H1 (cell line): Measurements from ENCODE around the gene PRODH2. TPM values are rescaled to one million over a fixed set of nuclear protein-coding genes. Genes with fewer than 3 reads are reported as not detected.

Source experiments
- CTCF ChIA-PET: fragments of 300-600 bp; sonication (Branson Sonifier 250); formaldehyde crosslinking; loops from one replicate; lab custom pipeline; 2021; ENCODE audit not compliant: partially characterized antibody; lab: Charles Lee
- POLR2A ChIA-PET: fragments of 300-600 bp; sonication (Branson Sonifier 250); formaldehyde crosslinking; loops from one replicate; lab custom pipeline; 2021; ENCODE audit warnings: inconsistent platforms; ENCODE audit not compliant: partially characterized antibody; lab: Charles Lee
- DNase-seq, 2 experiments: peaks; one replicate each; pipeline versions ENCODE4 v3.0.0 to v3.0.0-alpha.2; 2010 to 2022; ENCODE audit warnings: low spot score in 2 of 2, low read depth in 1 of 2, mixed read lengths in 1 of 2
- FAIRE-seq: peaks from 2 replicates; lab custom pipeline; 2011; peaks lifted over from hg19 to GRCh38; lab: Jason Lieb, UNC
- H2AFZ ChIP-seq: 2 replicates; pipeline ENCODE4 v1.8.1; 2012; ENCODE audit warnings: low read length, inconsistent platforms
- H2AK5ac ChIP-seq: 2 replicates; pipeline ENCODE4 v1.6.1; 2013; ENCODE audit warnings: low read depth, low read length
- H2BK120ac ChIP-seq: replicated peaks from 2 replicates; pipeline ENCODE3; 2013; ENCODE audit warnings: low read depth, low read length, inconsistent platforms
- H2BK12ac ChIP-seq: 2 replicates; pipeline ENCODE4 v1.6.1; 2013; ENCODE audit warnings: low read depth, low read length
- H2BK15ac ChIP-seq: 2 replicates; pipeline ENCODE4 v1.6.1; 2013; ENCODE audit warnings: low read length
- H2BK20ac ChIP-seq: 2 replicates; pipeline ENCODE4 v1.6.1; 2013; ENCODE audit warnings: low read length
- H2BK5ac ChIP-seq: 2 replicates; pipeline ENCODE4 v1.6.1; 2013; ENCODE audit warnings: low read depth, low read length
- H3K14ac ChIP-seq: 2 replicates; pipeline ENCODE4 v1.6.1; 2013; ENCODE audit warnings: inconsistent platforms; ENCODE audit not compliant: insufficient read length
- H3K18ac ChIP-seq: 2 replicates; pipeline ENCODE4 v1.6.1; 2013; ENCODE audit warnings: low read length; ENCODE audit errors: extremely low read depth
- H3K23ac ChIP-seq: 2 replicates; pipeline ENCODE4 v1.6.1; 2013; ENCODE audit warnings: inconsistent platforms; ENCODE audit not compliant: insufficient read length
- H3K23me2 ChIP-seq: 2 replicates; pipeline ENCODE4 v1.6.1; 2013; ENCODE audit warnings: low read depth, low read length
- H3K27ac ChIP-seq: 2 replicates; pipeline ENCODE4 v1.6.1; 2011; ENCODE audit warnings: low read depth, low read length, inconsistent platforms
- H3K27me3 ChIP-seq, 4 experiments: replicated peaks in 1 of 4; 1 replicate in 1 of 4; 2 replicates in 3 of 4; pipeline versions ENCODE4 v1.6.1 to v1.8.1; 2011 to 2013; ENCODE audit warnings: low read length in 3 of 4, mild to moderate bottlenecking in 3 of 4, inconsistent platforms in 2 of 4, mixed read lengths in 2 of 4, moderate library complexity in 1 of 4; ENCODE audit not compliant: control insufficient read depth in 3 of 4, insufficient read depth in 3 of 4; ENCODE audit errors: extremely low read depth in 1 of 4
- H3K36me3 ChIP-seq, 4 experiments: 2 replicates each; pipeline versions ENCODE4 v1.6.1 to v1.8.1; 2011 to 2013; ENCODE audit warnings: mild to moderate bottlenecking in 4 of 4, low read length in 3 of 4, moderate library complexity in 2 of 4, control low read depth in 1 of 4, inconsistent platforms in 1 of 4; ENCODE audit not compliant: insufficient read depth in 4 of 4, control insufficient read depth in 2 of 4
- H3K4ac ChIP-seq: replicated peaks from 2 replicates; pipeline ENCODE3; 2013; ENCODE audit warnings: low read length, low read depth, mixed read lengths, inconsistent platforms; ENCODE audit not compliant: insufficient read length
- H3K4me1 ChIP-seq, 4 experiments: replicated peaks in 1 of 4; 1 replicate in 1 of 4; 2 replicates in 3 of 4; pipeline versions ENCODE4 v1.6.1 to v1.8.1; 2011 to 2013; ENCODE audit warnings: low read length in 3 of 4, inconsistent platforms in 2 of 4, mixed read lengths in 1 of 4; ENCODE audit not compliant: insufficient read depth in 4 of 4, control insufficient read depth in 3 of 4
- H3K4me2 ChIP-seq, 2 experiments: 2 replicates each; pipeline versions ENCODE4 v1.6.1 to v1.8.1; 2011 to 2013; ENCODE audit warnings: low read depth in 2 of 2, low read length in 2 of 2, control low read depth in 1 of 2, inconsistent platforms in 1 of 2, mild to moderate bottlenecking in 1 of 2; ENCODE audit not compliant: insufficient read depth in 1 of 2
- H3K4me3 ChIP-seq, 4 experiments: fragments of 200-600, 300-600 bp in 1 of 4; sonication (generic), shearing (Covaris generic), sonication (Bioruptor Twin) in 1 of 4; 2 replicates each; pipeline versions ENCODE4 v1.5.1 to v1.8.1; 2011 to 2016; ENCODE audit warnings: low read length in 4 of 4, low read depth in 3 of 4, control low read depth in 2 of 4, inconsistent platforms in 2 of 4, mild to moderate bottlenecking in 2 of 4, mixed read lengths in 1 of 4, moderate library complexity in 1 of 4; ENCODE audit not compliant: insufficient read depth in 2 of 4; ENCODE audit errors: extremely low read depth in 1 of 4
- H3K56ac ChIP-seq: replicated peaks from 2 replicates; pipeline ENCODE3; 2013; ENCODE audit warnings: low read depth, mild to moderate bottlenecking, mixed read lengths, low read length, inconsistent platforms; ENCODE audit not compliant: insufficient read length
- H3K79me1 ChIP-seq: 2 replicates; pipeline ENCODE4 v1.6.1; 2013; ENCODE audit warnings: low read depth, low read length, control low read depth
- H3K79me2 ChIP-seq, 2 experiments: 2 replicates each; pipeline versions ENCODE4 v1.6.1 to v1.8.1; 2012 to 2013; ENCODE audit warnings: low read length in 2 of 2, mild to moderate bottlenecking in 2 of 2, inconsistent platforms in 1 of 2; ENCODE audit not compliant: insufficient read depth in 2 of 2, control insufficient read depth in 1 of 2
- H3K9ac ChIP-seq, 4 experiments: replicated peaks in 1 of 4; 1 replicate in 1 of 4; 2 replicates in 3 of 4; pipeline versions ENCODE4 v1.6.1 to v1.8.1; 2011 to 2013; ENCODE audit warnings: low read depth in 3 of 4, low read length in 3 of 4, control low read depth in 2 of 4, mild to moderate bottlenecking in 2 of 4, moderate library complexity in 2 of 4, inconsistent platforms in 1 of 4; ENCODE audit errors: extremely low read depth in 1 of 4
- H3K9me3 ChIP-seq, 2 experiments: 2 replicates each; pipeline versions ENCODE4 v1.6.1 to v1.8.1; 2012 to 2013; ENCODE audit warnings: mild to moderate bottlenecking in 2 of 2, moderate library complexity in 2 of 2, control low read depth in 1 of 2, inconsistent platforms in 1 of 2, low read depth in 1 of 2, low read length in 1 of 2, mixed read lengths in 1 of 2; ENCODE audit not compliant: insufficient read depth in 2 of 2
- H4K20me1 ChIP-seq, 2 experiments: replicated peaks in 1 of 2; 2 replicates each; pipeline versions ENCODE3 to v1.8.1; 2011 to 2013; ENCODE audit warnings: inconsistent platforms in 2 of 2, low read length in 2 of 2, mild to moderate bottlenecking in 1 of 2; ENCODE audit not compliant: insufficient read depth in 2 of 2, control insufficient read depth in 1 of 2
- H4K5ac ChIP-seq: 2 replicates; pipeline ENCODE4 v1.6.1; 2013; ENCODE audit warnings: low read length, low read depth, mixed read lengths, inconsistent platforms; ENCODE audit not compliant: insufficient read length
- H4K8ac ChIP-seq: 2 replicates; pipeline ENCODE4 v1.8.0; 2013; ENCODE audit warnings: mild to moderate bottlenecking, moderate library complexity, low read length, inconsistent platforms; ENCODE audit not compliant: insufficient read depth; ENCODE audit errors: extremely low read depth
- H4K91ac ChIP-seq: replicated peaks from 2 replicates; pipeline ENCODE3; 2013; ENCODE audit warnings: low read length, mixed read lengths, inconsistent platforms; ENCODE audit not compliant: insufficient read length
- BRCA1 ChIP-seq: IDR thresholded peaks from 2 replicates; pipeline ENCODE4 v1.6.1; 2012; ENCODE audit warnings: low read depth, low read length, improper control_type of control experiment
- CEBPB ChIP-seq: IDR thresholded peaks from 2 replicates; pipeline ENCODE4 v1.6.1; 2012; ENCODE audit warnings: low read depth, low read length
- WGBS, 2 experiments: shearing (Covaris generic) in 1 of 2; methylation state at CpG; one replicate each; pipeline versions ENCODE4 v1.1.6 to v1.1.7; 2013 to 2015; ENCODE audit warnings: low lambda C conversion rate in 2 of 2, mixed read lengths in 2 of 2, inconsistent platforms in 1 of 2, low coverage in 1 of 2, missing lambda C conversion rate in 1 of 2; ENCODE audit not compliant: insufficient replicate concordance in 2 of 2, insufficient coverage in 1 of 2, insufficient read length in 1 of 2; ENCODE audit errors: extremely low coverage in 1 of 2, missing lambda C conversion rate in 1 of 2; 5-methylcytosine and 5-hydroxymethylcytosine counted together
- polyA plus RNA-seq, 7 experiments: library from polyadenylated mRNA; depleted of rRNA in 3 of 7; stranded (reverse) in 5 of 7; unstranded in 2 of 7; fragments of >200 nt in 5 of 7; fragments of 200-250 nt in 2 of 7; gene quantifications; 1 replicate in 5 of 7; 2 replicates in 1 of 7; 4 replicates in 1 of 7; pipeline versions ENCODE4 v1.2.1 to v1.2.3, GENCODE V29; 2011 to 2013; ENCODE audit warnings: missing spikeins in 2 of 7, mixed read lengths in 2 of 7
- total RNA-seq: library from RNA; stranded (reverse); fragmentation: NEBNext Ultra II Directional; extraction: Animal tissue kit (Norgen Biotek cat#: 25700); gene quantifications from 2 replicates; pipeline ENCODE4 v1.2.1, GENCODE V29; 2021

Gene PRODH2
- total and polyA plus RNA-seq, 2 of the 8 experiments (the other 6 are each of a cell fraction or from before 2014, with no cell fraction given) = not detected

- Histone ChIP-seq H2AFZ (no peak overlapping the region), H2BK20ac (no peak overlapping the region), H2AK5ac (no peak overlapping the region), H3K14ac (no peak overlapping the region), H3K56ac (no peak overlapping the region), H3K23me2 (no peaks in the 10 kb centered on the region), H2BK15ac (no peak overlapping the region), H4K8ac (no peak overlapping the region), H2BK5ac (peak overlapping the region; percentile 16; the same call in 1 of the 2 replicates), H3K27me3 (no peaks in the 10 kb centered on the region), H3K27ac (no peak overlapping the region), H3K36me3 (no peaks in the 10 kb centered on the region), H3K18ac (no peak overlapping the region), H3K79me1 (no peaks in the 10 kb centered on the region), H3K4ac (no peak overlapping the region), H3K4me3 (no peak overlapping the region), H4K91ac (no peak overlapping the region), H3K79me2 (no peaks in the 10 kb centered on the region), H2BK12ac (no peak overlapping the region), H3K4me2 (no peak overlapping the region), H3K23ac (no peak overlapping the region), H3K9me3 (no peaks in the 10 kb centered on the region), H4K5ac (no peak overlapping the region), H3K9ac (no peak overlapping the region), H3K4me1 (peaks cover 0 to 4% (median 1%) of the 10 kb centered on the region in 4 experiments; a peak in 4 of 7 replicates), H4K20me1 (no peaks in the 10 kb centered on the region), H2BK120ac (no peak overlapping the region)
- ChIA-PET POLR2A (interaction anchor here (0.7 to 1.3 kb wide), 7 partner anchors 9 to 71 kb away, joined by 3 to 5 read pairs (median 4); partner anchors contain the start of genes HSPB6, PSENEN and U2AF1L4), CTCF (interaction anchor here (1.1 to 2.0 kb wide), 3 partner anchors 32 to 124 kb away, joined by 3 to 6 read pairs (median 4); no protein-coding TSS in a partner anchor)
- DNase-seq (no peak), FAIRE-seq (no peak)
- TF ChIP-seq CEBPB (0 out of 2 replicates have a peak, but pooled peaks have one; percentile 13), BRCA1 (no peak)
- WGBS, 2 experiments = 80% methylated on average over 9 of the region's 9 CpGs; no CpG with 5 or more reads in 1 of the 2 experiments
These were observed 4.2 kb upstream of the PRODH2 start for GRCh38 chr19:35816846-35817245.
